AG09309 (cell line): Measurements from ENCODE around the gene AQP3.

ENCODE experiments used
- DNase-seq: peaks from one replicate; pipeline ENCODE4 v3.0.0-alpha.2; 2010; ENCODE audit warnings: low read depth
- H3K4me3 ChIP-seq: 2 replicates; pipeline ENCODE4 v1.5.1; 2011; ENCODE audit warnings: mild to moderate bottlenecking, low read depth, low read length, moderate library complexity; ENCODE audit not compliant: control insufficient read depth
- CTCF ChIP-seq: IDR thresholded peaks from 2 replicates; pipeline ENCODE4 v1.5.1; 2011; ENCODE audit warnings: mild to moderate bottlenecking, low read depth, low read length, inconsistent platforms; ENCODE audit not compliant: insufficient read depth, control insufficient read depth; ENCODE audit errors: missing control alignments

Gene AQP3

GRCh38 chr9:33468215-33468730 is 20.9 kb upstream of the AQP3 start:
- no peak for DNase-seq
- no peak for TF ChIP-seq CTCF
- no peak overlapping the region for H3K4me3 ChIP-seq

GRCh38 chr9:33467526-33467925 is 20.1 kb upstream of the AQP3 start:
- H3K4me3 ChIP-seq: no peak overlapping the region
- no peak for DNase-seq
- TF ChIP-seq CTCF: no peak

GRCh38 chr9:33466565-33467495 is 19.4 kb upstream of the AQP3 start:
- H3K4me3 ChIP-seq: no peak overlapping the region
- peak; percentile 96 for TF ChIP-seq CTCF
- no peak for DNase-seq

GRCh38 chr9:33465596-33466564 is 18.5 kb upstream of the AQP3 start:
- no peak for TF ChIP-seq CTCF
- H3K4me3 ChIP-seq: no peak overlapping the region
- no peak for DNase-seq

- no peak for DNase-seq
- TF ChIP-seq CTCF: no peak
Observed at GRCh38 chr9:33465096-33465495, 17.7 kb upstream of the AQP3 start.

GRCh38 chr9:33464045-33464636 is 16.7 kb upstream of the AQP3 start:
- no peak overlapping the region for H3K4me3 ChIP-seq
- TF ChIP-seq CTCF: no peak
- no peak for DNase-seq

More at GRCh38 chr9:33465096-33465495, 17.7 kb upstream of the AQP3 start:
- H3K4me3 ChIP-seq: no peak overlapping the region
